H4 (cell line): ENCODE results near the gene PIAS1. TPM values are rescaled to one million over a fixed set of nuclear protein-coding genes. Genes with fewer than 3 reads are reported as not detected.
A peak's percentile ranks its signal among the peaks of the same experiment; 100 is the strongest.
"Not testable (repeated sequence)": the region's sequence is repeated elsewhere in the genome, so short reads cannot be mapped to it uniquely, and the experiment has no call there.

Experiments
- DNase-seq: peaks from one replicate; pipeline ENCODE4 v3.0.0-alpha.2; 2015; ENCODE audit warnings: low spot score
- total RNA-seq: library from RNA; depleted of rRNA; stranded (reverse); fragments of >200 nt; shearing (Covaris generic); gene quantifications from 2 replicates; pipeline ENCODE4 v1.2.3, GENCODE V29; 2014; rRNA removed

PIAS1 gene
- 13.3 and 15.8 TPM in 2 replicates for total RNA-seq

- DNase-seq, result peak; percentile 79
These were observed at the start of gene PIAS1 for GRCh38 chr15:68053701-68054627. TSS of gene PIAS1 (plus strand) at chr15:68054315. CDS start at chr15:68054327, 12 bp downstream.

GRCh38 chr15:68007642-68008041 is 46.5 kb upstream of the PIAS1 start:
- not testable (repeated sequence) for DNase-seq

GRCh38 chr15:68010361-68011153 is 43.6 kb upstream of the PIAS1 start:
- no peak for DNase-seq

GRCh38 chr15:68012911-68013310 is 41.2 kb upstream of the PIAS1 start:
- DNase-seq, result no peak

GRCh38 chr15:68014219-68014618 is 39.9 kb upstream of the PIAS1 start:
- no peak for DNase-seq

- no peak for DNase-seq
These were observed 38.9 kb upstream of the PIAS1 start for GRCh38 chr15:68015244-68015643.

- no peak for DNase-seq
These were observed 36.9 kb upstream of the PIAS1 start for GRCh38 chr15:68017201-68017600.

- DNase-seq, result no peak
These were observed 35.2 kb upstream of the PIAS1 start for GRCh38 chr15:68018797-68019444.

GRCh38 chr15:68019814-68020525 is 34.1 kb upstream of the PIAS1 start:
- DNase-seq, result no peak

- no peak for DNase-seq
These were observed 33.4 kb upstream of the PIAS1 start for GRCh38 chr15:68020685-68021084.

- no peak for DNase-seq
These were observed 32.1 kb upstream of the PIAS1 start for GRCh38 chr15:68022061-68022460.

- DNase-seq, result no peak
These were observed 30.6 kb upstream of the PIAS1 start for GRCh38 chr15:68023307-68024101.

- DNase-seq, result no peak
These were observed 28.2 kb upstream of the PIAS1 start for GRCh38 chr15:68025835-68026424.

GRCh38 chr15:68027388-68027787 is 26.7 kb upstream of the PIAS1 start:
- no peak for DNase-seq

- DNase-seq, result no peak
These were observed 25.8 kb upstream of the PIAS1 start for GRCh38 chr15:68028137-68028887.

- DNase-seq, result no peak
These were observed 25.3 kb upstream of the PIAS1 start for GRCh38 chr15:68028888-68029207.

GRCh38 chr15:68029959-68030358 is 24.2 kb upstream of the PIAS1 start:
- no peak for DNase-seq

GRCh38 chr15:68031404-68031803 is 22.7 kb upstream of the PIAS1 start:
- DNase-seq, result no peak

- no peak for DNase-seq
These were observed 21.4 kb upstream of the PIAS1 start for GRCh38 chr15:68032672-68033071.

- DNase-seq, result no peak
These were observed 20.0 kb upstream of the PIAS1 start for GRCh38 chr15:68034081-68034480.
